Measurements from ENCODE around the gene CLEC7A. TPM values are rescaled to one million over a fixed set of nuclear protein-coding genes. Genes with fewer than 3 reads are reported as not detected.

Gene CLEC7A
- total RNA-seq, 1 experiment from 2014 or later, result not detected

DNA sequence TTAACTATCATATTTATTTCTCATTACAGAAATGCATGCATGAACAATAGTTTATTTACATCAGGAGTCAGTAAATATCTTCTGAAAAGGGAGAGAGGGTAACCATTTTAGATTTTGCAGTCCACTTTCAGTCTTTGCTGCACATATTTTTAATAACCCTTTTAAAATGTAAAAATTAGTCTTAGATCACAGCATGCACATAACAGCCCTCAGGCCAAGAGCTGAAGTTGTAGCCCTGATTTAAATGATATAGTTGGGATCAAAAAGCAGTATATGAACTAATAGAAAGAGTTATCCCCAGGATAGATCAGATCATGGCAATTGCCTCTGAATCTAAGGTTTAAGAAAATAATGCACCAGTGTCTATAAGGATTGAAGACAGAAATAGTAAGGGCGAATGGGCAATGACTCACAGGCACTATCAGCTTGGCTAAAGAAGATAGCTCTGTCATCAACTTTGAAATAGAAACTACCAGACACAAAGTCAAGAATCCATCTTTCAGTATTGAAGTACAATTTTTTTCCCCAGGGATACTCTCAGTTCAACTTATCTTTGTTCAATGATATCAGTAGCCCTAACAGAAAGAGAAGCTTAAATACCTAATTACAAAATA, 13.1 kb upstream of the CLEC7A start:
- TF ChIP-seq, protein P1, sequence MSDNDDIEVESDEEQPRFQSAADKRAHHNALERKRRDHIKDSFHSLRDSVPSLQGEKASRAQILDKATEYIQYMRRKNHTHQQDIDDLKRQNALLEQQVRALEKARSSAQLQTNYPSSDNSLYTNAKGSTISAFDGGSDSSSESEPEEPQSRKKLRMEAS (IDR thresholded peaks at IDR 0.05), result no peak
- Histone ChIP-seq H3K9ac (ENCODE audit: low read length) (no peak overlapping the region), H3K27ac (ENCODE audit: low read depth, low read length) (no peak overlapping the region), H3K27me3 (ENCODE audit: insufficient read depth, low read length) (no peaks in the 10 kb centered on the region), H3K9me3 (ENCODE audit: control insufficient read depth in 1 of 2, insufficient read depth in 1 of 2, low read depth in 1 of 2, low read length in 2 of 2) (no peaks in the 10 kb centered on the region), H2AFZ (ENCODE audit: low read depth, low read length, poor library complexity, severe bottlenecking) (no peak overlapping the region), H3K4me3 (replicated peaks in 1 of 2; ENCODE audit: low read depth in 1 of 2, low read length in 2 of 2) (no peak overlapping the region), H3K9me2 (ENCODE audit: insufficient read depth) (no peaks in the 10 kb centered on the region), H4K20me1 (ENCODE audit: insufficient read depth) (no peaks in the 10 kb centered on the region; the same call in 1 of the 2 replicates), H3K4me2 (ENCODE audit: low read length) (no peak overlapping the region), H3K36me3 (ENCODE audit: control insufficient read depth in 1 of 2, insufficient read depth in 2 of 2, low read length in 2 of 2) (no peaks in the 10 kb centered on the region), H3K4me1 (ENCODE audit: control insufficient read depth in 1 of 2, insufficient read depth in 2 of 2, low read length in 2 of 2) (no peaks in the 10 kb centered on the region), H3K79me2 (ENCODE audit: insufficient read depth, low read length) (no peaks in the 10 kb centered on the region)
- no TSS peak for BruUV-seq (replicated peaks)
- ChIA-PET POLR2A (interaction anchor here (0.6 kb wide), 1 partner anchor 15 kb away, joined by 4 read pairs; no protein-coding TSS in a partner anchor), RAD21 (ENCODE audit: low non-redundant PET in 1 of 2, low total read pairs in 2 of 2, uncharacterized antibody in 2 of 2, unreplicated experiment in 2 of 2) (no interaction called here), CTCF (interaction anchor here (1.0 to 2.0 kb wide), 3 partner anchors 10 to 133 kb away, joined by 3 to 11 read pairs (median 3); no protein-coding TSS in a partner anchor)
- DNase-seq (ENCODE audit: low read depth, low spot score) (no peak), ATAC-seq (no peak)
- intact Hi-C loops (cut with micrococcal nuclease), result loop anchor here (5.0 kb wide), 1 partner anchor 201 kb away; no protein-coding TSS in a partner anchor

DNA sequence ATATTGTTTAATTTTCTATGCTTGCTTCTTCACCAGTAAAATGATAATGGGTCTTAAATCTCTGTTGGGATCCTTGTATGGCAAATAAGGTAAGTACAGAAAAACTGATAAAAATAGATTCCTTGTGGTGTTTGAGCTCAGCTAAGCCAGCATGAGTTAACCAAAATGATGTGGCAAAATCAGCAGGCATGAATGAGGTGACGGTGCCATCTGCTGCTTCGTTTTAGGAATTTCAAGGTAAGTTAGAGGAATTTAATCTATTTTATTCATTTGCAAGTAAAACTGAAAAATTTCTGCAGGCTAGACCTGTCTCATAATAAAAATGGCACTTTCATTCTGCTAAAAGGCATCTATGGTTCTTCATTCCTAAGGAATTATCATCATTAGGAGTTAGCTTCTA, 10.0 kb upstream of the CLEC7A start:
- H3K27ac ChIP-seq (ENCODE audit: low read depth, low read length), result no peak overlapping the region
- intact Hi-C loops (cut with micrococcal nuclease), result loop anchor here (1.0 to 5.0 kb wide), 5 partner anchors 107 to 391 kb away; partner anchors contain the start of gene CLEC12B
- peak; percentile 29 to 66 (median 66); a peak in 4 of 6 replicates for TF ChIP-seq CTCF (IDR thresholded peaks at IDR 0.05 in 2 of 3, conservative IDR thresholded peaks at IDR 0.05 in 1 of 3; ENCODE audit: borderline replicate concordance in 1 of 3, insufficient read depth in 1 of 3, low read depth in 2 of 3, low read length in 2 of 3)
- peak; percentile 79 for TF ChIP-seq RAD21 (IDR thresholded peaks at IDR 0.05; ENCODE audit: low read depth)
- no peak for TF ChIP-seq FOSL1 (IDR thresholded peaks at IDR 0.05; ENCODE audit: low read depth)
- ChIA-PET CTCF (interaction anchor here (0.7 to 2.6 kb wide), 15 partner anchors 9 to 809 kb away, joined by 3 to 29 read pairs (median 3); partner anchors contain the start of gene CLEC12B), RAD21 (ENCODE audit: low non-redundant PET in 1 of 2, low total read pairs in 2 of 2, uncharacterized antibody in 2 of 2, unreplicated experiment in 2 of 2) (interaction anchor here (0.7 to 1.6 kb wide), 2 partner anchors 106 to 130 kb away, joined by 3 to 7 read pairs; no protein-coding TSS in a partner anchor), POLR2A (interaction anchor here (0.9 kb wide), 1 partner anchor 130 kb away, joined by 3 read pairs; the partner anchor contains the start of gene CLEC12B)
- H3K9me2 ChIP-seq (ENCODE audit: insufficient read depth), result no peaks in the 10 kb centered on the region
- H3K4me1 ChIP-seq (ENCODE audit: control insufficient read depth in 1 of 2, insufficient read depth in 2 of 2, low read length in 2 of 2), result no peaks in the 10 kb centered on the region
- no peaks in the 10 kb centered on the region for H3K27me3 ChIP-seq (ENCODE audit: insufficient read depth, low read length)
- BruUV-seq (replicated peaks), result no TSS peak
- no peaks in the 10 kb centered on the region for H4K20me1 ChIP-seq (ENCODE audit: insufficient read depth)
- H3K9ac ChIP-seq (ENCODE audit: low read length), result no peak overlapping the region
- H3K79me2 ChIP-seq (ENCODE audit: insufficient read depth, low read length), result no peaks in the 10 kb centered on the region
- ATAC-seq, result peak; percentile 55; the same call in 1 of the 2 replicates
- DNase-seq (ENCODE audit: low read depth, low spot score), result peak; percentile 44
- no peak overlapping the region for H3K4me3 ChIP-seq (replicated peaks in 1 of 2; ENCODE audit: low read depth in 1 of 2, low read length in 2 of 2)
- H2AFZ ChIP-seq (ENCODE audit: low read depth, low read length, poor library complexity, severe bottlenecking), result no peak overlapping the region
- H3K4me2 ChIP-seq (ENCODE audit: low read length), result no peak overlapping the region
- H3K36me3 ChIP-seq (ENCODE audit: control insufficient read depth in 1 of 2, insufficient read depth in 2 of 2, low read length in 2 of 2), result no peaks in the 10 kb centered on the region
- no peaks in the 10 kb centered on the region for H3K9me3 ChIP-seq (ENCODE audit: control insufficient read depth in 1 of 2, insufficient read depth in 1 of 2, low read depth in 1 of 2, low read length in 2 of 2)
